Glomerular endothelial cell (primary cell): Measurements from ENCODE around the gene OR51A4. TPM values are rescaled to one million over a fixed set of nuclear protein-coding genes. Genes with fewer than 3 reads are reported as not detected.
"Not testable (repeated sequence)": the region's sequence is repeated elsewhere in the genome, so short reads cannot be mapped to it uniquely, and the experiment has no call there.

Experiments used
- DNase-seq: peaks from one replicate; pipeline ENCODE4 v3.0.0-alpha.2; 2011; ENCODE audit warnings: low read depth, low spot score; ENCODE audit errors: extremely low read depth
- total RNA-seq: library from RNA; depleted of rRNA; stranded (reverse); fragments of >200 nt; gene quantifications from 2 replicates; pipeline ENCODE4 v1.2.3, GENCODE V29; 2015

The OR51A4 gene
- total RNA-seq = not detected in 2 replicates

- DNase-seq = no peak
Measured at GRCh38 chr11:4947505-4947904, at the start of gene OR51A4. OR51A4 (minus strand) TSS chr11:4947605; CDS start chr11:4947100, 505 bp downstream.

- no peak for DNase-seq
Measured at GRCh38 chr11:4994551-4994950, 47.1 kb upstream of the OR51A4 start, which contains the start of gene OR51L1. OR51L1 (plus strand) TSS chr11:4994851; CDS start chr11:4998983, 4,132 bp downstream.

GRCh38 chr11:4991060-4991459, 43.7 kb upstream of the OR51A4 start:
- no peak for DNase-seq

GRCh38 chr11:4983841-4984240, 36.4 kb upstream of the OR51A4 start:
- DNase-seq = no peak

- DNase-seq = no peak
Measured at GRCh38 chr11:4982678-4983077, 35.3 kb upstream of the OR51A4 start.

- no peak for DNase-seq
Measured at GRCh38 chr11:4979036-4979435, 31.6 kb upstream of the OR51A4 start.

GRCh38 chr11:4975436-4975835, 28.0 kb upstream of the OR51A4 start:
- DNase-seq = no peak

GRCh38 chr11:4962816-4963215, 15.4 kb upstream of the OR51A4 start:
- DNase-seq = no peak

- no peak for DNase-seq
Measured at GRCh38 chr11:4960877-4961276, 13.5 kb upstream of the OR51A4 start.

- no peak for DNase-seq
Measured at GRCh38 chr11:4957396-4957795, 10.0 kb upstream of the OR51A4 start.

- not testable (repeated sequence) for DNase-seq
Measured at GRCh38 chr11:4955613-4956012, 8.2 kb upstream of the OR51A4 start, which contains the start of gene OR51A2. OR51A2 (minus strand) TSS chr11:4955713; CDS start chr11:4955713, 0 bp downstream.

- DNase-seq = no peak
Measured at GRCh38 chr11:4936745-4937144, 10.7 kb downstream of the OR51A4 start.

GRCh38 chr11:4932751-4933150, 14.7 kb downstream of the OR51A4 start:
- DNase-seq = no peak

- DNase-seq = no peak
Measured at GRCh38 chr11:4926608-4927007, 20.8 kb downstream of the OR51A4 start.

- no peak for DNase-seq
Measured at GRCh38 chr11:4924239-4924638, 23.2 kb downstream of the OR51A4 start, which contains the start of gene OR51G1. OR51G1 (minus strand) TSS chr11:4924339; CDS start chr11:4924339, 0 bp downstream.

GRCh38 chr11:4922304-4922703, 25.1 kb downstream of the OR51A4 start:
- DNase-seq = no peak

- no peak for DNase-seq
Measured at GRCh38 chr11:4921796-4922195, 25.6 kb downstream of the OR51A4 start.

GRCh38 chr11:4919250-4919649, 28.2 kb downstream of the OR51A4 start, which contains the start of gene OR51G2:
OR51G2 (minus strand) TSS chr11:4919350; CDS start chr11:4915663, 3,687 bp downstream.
- DNase-seq = no peak

GRCh38 chr11:4916581-4916980, 30.8 kb downstream of the OR51A4 start:
- DNase-seq = no peak

- DNase-seq = no peak
Measured at GRCh38 chr11:4903484-4903883, 43.9 kb downstream of the OR51A4 start, which contains the start of gene OR51A7. OR51A7 (plus strand) TSS chr11:4903783; CDS start chr11:4907370, 3,587 bp downstream.
